GM23248 (cell line): Measurements from ENCODE around the gene SLC7A4.

Source experiments
- EZH2 ChIP-seq: fragments of 200-600 bp; sonication (generic); IDR thresholded peaks from 2 replicates; pipeline ENCODE4 v1.6.1; 2018; ENCODE audit warnings: antibody characterized with exemption, mild to moderate bottlenecking; ENCODE audit not compliant: insufficient read depth, poor library complexity, severe bottlenecking
- EZH2phosphoT487 ChIP-seq: fragments of 200-600 bp; sonication (generic); IDR thresholded peaks from 2 replicates; pipeline ENCODE4 v1.6.1; 2018; ENCODE audit warnings: antibody characterized with exemption, moderate library complexity, mild to moderate bottlenecking, low read depth; ENCODE audit not compliant: insufficient read depth

GRCh38 chr22:21013657-21014201 is 18.6 kb downstream of the SLC7A4 start:
- TF ChIP-seq EZH2 (no peak), EZH2phosphoT487 (no peak)
